ENCODE data around the gene HMOX2.

DNA sequence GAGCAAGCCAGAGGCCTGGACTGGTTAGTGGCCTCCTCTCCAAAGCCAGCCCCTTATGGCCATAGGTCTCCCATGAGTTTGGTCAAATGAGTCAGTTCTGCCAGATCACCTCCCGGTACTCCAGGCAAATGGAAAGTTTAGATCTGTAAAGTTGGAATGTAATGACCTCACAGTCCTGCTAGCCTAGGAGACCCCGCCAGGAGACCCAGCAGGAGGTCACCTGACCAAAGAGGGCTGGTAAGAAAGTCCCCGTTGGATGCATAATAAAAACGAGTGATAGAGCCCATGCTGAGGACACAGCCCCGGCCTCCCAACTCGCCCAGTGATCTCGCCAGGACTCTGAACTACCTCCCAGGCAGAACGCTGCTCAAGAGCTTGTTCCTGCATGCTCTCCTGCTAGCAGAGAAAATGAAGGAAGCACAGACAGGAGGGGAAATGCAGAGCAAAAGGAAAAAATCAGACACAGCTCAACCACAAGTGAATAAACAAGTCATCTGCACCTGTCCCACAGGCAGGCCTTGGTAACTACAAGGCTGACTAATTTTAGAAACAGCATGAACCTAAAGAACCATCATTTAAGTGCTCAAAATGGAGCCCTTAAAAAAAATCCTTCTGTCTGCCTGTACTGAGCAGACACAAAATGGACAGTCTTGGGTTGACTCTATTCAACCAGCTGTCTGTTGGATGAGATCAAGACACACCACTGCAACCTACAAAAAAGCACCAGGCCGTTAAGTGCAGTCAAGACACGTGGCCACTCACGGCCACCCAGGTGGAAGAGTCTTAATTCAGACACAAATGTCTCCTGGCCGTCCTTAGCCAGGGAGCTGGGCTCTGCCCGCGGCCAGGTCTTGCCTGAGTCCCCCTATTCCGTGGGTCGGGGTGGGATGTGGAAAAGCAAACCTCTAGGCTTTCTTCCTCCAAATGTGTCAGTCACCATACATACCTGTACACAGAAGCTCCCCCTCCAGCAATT is 53.2 kb downstream of the HMOX2 start:
- no peak for TF ChIP-seq CTCF (IDR thresholded peaks at IDR 0.05)
- no peak for TF ChIP-seq ZFX (IDR thresholded peaks at IDR 0.05; ENCODE audit: borderline replicate concordance)
